Right ventricle myocardium superior (tissue), 1 donor: ENCODE data around the gene HOXD3. TPM values are rescaled to one million over a fixed set of nuclear protein-coding genes. Genes with fewer than 3 reads are reported as not detected.

Experiments used
- ATAC-seq: fragments of 200-7000 bp; cut with Tn5 transposase; one replicate; pipeline ENCODE4 v1.9.1; 2020; ENCODE audit warnings: mild to moderate bottlenecking; ENCODE audit not compliant: poor library complexity
- DNase-seq: peaks from one replicate; pipeline ENCODE4 v3.0.0-alpha.2; 2020
- intact Hi-C: fragments of 100-400 bp; cut with DNase I; formaldehyde crosslinking; loops from one replicate; pipeline ENCODE4 v1.11.2; 2022
- total RNA-seq: library from RNA; stranded (reverse); fragmentation: NEBNext Ultra II Directional; extraction: Animal tissue kit (Norgen Biotek cat#: 25700); gene quantifications from one replicate; pipeline ENCODE4 v1.2.1, GENCODE V29; 2021
- donor health status: DM: no; HTN: yes; CAD: no; lungs with severe emphysema.

HOXD3 gene
- total RNA-seq, 1 donor from 2014 or later: 0.38 TPM

DNA sequence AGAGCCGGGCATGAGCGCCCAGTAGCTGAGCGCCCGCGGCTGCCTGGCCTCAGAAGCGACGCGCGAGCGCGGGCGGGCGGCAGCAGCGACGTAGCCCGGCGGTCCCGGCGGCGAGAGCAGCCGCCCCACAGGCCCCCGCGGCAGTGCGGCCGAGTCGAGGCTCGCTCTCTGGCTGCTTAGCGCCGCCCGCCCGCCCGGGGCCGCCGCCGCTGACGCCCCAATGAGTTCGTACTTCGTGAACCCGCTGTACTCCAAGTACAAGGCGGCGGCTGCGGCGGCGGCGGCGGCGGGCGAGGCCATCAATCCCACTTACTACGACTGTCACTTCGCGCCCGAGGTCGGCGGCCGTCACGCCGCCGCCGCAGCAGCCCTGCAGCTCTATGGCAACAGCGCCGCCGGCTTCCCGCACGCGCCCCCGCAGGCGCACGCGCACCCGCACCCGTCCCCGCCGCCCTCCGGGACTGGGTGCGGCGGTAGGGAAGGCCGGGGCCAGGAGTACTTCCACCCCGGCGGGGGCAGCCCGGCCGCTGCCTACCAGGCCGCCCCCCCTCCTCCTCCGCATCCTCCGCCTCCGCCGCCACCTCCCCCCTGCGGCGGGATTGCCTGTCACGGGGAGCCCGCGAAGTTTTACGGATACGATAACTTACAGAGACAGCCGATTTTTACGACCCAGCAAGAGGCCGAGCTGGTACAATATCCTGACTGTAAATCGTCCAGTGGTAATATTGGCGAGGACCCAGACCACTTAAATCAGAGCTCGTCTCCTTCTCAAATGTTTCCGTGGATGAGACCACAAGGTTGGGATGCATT, 26.8 kb upstream of the HOXD3 start:
- DNase-seq (no peak), ATAC-seq (peak; percentile 29)
- intact Hi-C loops: no loop called here

DNA sequence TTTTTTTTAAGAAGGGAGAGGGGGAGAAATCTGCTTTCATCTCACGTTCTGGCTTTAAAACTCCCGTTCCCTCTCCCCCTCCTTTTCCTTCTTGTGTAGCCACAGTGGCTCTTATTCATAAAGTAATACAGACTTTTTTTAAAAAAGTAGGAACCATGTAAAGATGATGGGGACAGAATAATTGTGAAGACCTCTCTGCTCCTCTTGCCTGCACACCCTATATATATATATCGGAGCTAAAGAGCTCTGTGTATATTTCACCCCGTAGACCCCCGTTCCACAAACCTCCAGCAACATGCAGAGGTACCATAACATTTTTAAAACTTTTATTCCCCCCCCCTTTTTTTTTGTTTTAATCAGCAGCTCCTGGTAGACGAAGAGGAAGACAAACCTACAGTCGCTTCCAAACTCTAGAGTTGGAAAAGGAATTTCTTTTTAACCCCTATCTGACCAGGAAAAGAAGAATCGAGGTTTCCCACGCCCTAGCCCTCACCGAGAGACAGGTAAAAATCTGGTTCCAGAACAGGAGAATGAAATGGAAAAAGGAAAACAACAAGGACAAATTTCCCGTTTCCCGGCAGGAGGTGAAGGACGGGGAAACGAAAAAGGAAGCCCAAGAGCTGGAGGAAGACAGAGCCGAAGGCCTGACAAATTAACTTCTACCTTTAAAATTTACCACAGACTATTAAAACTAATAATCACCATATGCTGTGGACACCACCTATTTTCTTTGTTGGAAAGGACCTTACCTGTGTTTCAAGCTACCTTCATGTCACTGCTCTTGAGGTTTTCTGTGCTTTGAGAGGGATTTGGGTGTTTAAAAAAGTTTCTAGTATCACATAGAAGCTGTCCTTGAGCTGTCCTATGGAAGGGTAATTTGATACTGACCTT, 25.9 kb upstream of the HOXD3 start:
- intact Hi-C loops: no loop called here
- no peak for DNase-seq
- ATAC-seq: no peak

DNA sequence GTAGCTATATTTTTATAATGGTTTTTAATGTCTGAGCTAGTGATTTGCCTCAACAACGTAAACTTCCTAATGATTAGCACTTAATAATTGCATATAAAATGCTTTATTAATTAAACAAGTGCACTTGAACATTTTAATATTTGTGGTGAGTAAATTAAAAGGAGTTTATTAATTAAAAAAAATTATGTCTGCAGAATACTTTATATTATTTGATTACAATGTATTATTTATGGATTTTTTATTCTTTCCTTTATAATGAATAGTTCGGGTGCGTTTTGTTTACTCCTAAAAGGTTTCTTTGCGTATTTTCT, 25.3 kb upstream of the HOXD3 start:
- ATAC-seq (no peak), DNase-seq (no peak)
- intact Hi-C loops: no loop called here

DNA sequence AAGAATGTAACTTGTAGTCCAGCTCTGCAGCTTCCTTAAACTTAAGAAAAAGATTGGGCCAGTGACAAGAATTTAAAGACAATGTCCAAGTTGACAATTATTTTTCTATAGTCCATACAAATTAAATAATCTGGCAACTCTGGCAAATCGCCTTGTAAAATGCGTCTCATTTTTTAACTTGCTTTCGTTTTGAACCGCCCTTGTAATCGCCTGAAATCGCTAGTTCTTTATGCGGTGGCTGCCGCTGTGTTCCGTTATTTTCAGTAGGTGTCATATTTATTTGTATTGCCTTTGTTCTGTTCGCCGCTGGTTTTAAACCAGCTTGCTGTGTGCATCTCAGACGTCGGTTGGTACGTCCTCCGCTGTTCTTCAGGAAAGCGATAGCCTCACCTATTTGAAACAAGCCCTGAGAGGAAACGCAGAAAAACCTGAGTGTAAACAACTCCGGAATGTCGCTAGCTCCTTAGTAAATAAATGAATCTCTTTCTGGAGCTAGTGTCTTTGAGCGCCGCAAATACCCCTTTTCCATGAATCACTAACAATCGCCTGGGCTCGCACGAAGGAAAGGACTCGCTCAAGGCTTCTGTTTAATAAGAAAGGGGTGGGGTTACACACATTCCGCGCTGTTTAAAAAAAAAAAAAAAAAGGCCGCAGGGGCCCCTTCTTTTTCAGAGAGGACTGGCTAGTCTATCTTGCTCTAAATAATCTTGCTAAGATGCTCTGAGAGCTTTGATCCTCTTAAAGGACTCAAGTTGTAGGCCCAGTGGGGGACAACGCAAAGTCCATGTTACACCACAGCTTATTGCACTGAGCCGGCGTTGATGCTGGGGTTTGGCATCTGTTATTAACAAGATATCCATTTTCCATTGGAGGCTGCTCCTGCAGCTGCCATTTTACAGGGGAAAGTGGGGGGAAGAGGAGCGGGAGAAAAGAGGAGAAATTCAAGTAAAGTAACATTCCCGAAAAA, 24.6 kb upstream of the HOXD3 start:
- no peak for ATAC-seq
- DNase-seq: no peak
- intact Hi-C loops: no loop called here

DNA sequence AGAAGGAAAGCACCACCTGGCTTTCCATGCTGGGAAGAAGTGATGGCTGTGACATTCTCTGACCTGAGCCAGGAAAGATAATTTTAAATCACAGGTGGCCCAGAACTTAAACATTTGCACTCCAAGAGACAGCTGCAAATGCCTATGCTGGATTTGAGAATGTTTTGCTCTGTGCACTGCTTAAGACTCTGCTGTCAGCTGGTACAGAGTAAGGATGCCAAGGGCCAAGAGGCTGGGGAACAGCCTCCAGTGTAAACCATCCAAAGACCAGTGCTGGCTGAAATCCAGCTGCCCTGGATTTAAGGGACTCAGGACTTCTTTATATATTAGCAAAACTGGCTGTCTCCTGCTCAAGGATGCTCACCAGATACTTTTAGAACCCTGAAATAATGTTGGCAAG, 23.7 kb upstream of the HOXD3 start:
- ATAC-seq (no peak), DNase-seq (no peak)
- intact Hi-C loops: no loop called here

DNA sequence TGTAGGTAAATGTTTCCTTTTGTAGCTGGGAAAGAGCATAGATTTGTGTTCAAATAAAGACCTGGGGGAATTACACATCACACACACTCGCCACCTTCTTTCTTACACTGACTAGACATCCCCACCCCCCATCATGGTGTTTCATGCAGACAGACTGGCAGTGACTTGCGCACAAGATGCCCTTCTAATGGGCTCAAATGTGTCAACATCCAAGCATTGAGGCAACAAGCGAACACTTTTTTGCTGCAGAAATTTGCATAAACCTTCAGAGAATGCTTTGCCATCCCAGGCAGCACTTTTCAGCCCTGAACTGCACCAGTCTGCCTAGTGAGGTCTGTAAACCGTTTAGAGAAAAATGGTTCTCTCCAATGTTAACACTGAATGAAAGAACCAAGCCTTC, 23.1 kb upstream of the HOXD3 start:
- DNase-seq (no peak), ATAC-seq (no peak)
- intact Hi-C loops: no loop called here

DNA sequence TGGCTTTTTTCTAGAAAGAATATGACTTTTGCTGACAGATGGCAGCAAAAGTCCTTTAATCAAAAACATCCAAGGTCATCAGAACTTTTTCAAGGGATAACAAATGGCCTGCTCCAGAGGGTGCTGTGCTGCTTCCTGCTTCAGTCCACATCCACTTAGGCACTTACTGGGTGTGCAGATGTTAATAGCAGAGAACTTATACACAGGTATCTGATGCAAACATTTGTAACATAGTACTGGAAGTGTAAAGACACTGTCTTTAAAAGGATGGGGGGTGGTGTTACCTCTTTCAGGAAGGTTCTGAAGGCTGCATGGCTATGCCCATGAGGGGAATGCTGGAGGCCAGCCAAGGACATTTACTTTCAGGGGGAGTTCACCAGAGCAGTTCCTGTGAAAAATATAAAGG, 22.1 kb upstream of the HOXD3 start:
- intact Hi-C loops: no loop called here
- ATAC-seq (no peak), DNase-seq (no peak)

DNA sequence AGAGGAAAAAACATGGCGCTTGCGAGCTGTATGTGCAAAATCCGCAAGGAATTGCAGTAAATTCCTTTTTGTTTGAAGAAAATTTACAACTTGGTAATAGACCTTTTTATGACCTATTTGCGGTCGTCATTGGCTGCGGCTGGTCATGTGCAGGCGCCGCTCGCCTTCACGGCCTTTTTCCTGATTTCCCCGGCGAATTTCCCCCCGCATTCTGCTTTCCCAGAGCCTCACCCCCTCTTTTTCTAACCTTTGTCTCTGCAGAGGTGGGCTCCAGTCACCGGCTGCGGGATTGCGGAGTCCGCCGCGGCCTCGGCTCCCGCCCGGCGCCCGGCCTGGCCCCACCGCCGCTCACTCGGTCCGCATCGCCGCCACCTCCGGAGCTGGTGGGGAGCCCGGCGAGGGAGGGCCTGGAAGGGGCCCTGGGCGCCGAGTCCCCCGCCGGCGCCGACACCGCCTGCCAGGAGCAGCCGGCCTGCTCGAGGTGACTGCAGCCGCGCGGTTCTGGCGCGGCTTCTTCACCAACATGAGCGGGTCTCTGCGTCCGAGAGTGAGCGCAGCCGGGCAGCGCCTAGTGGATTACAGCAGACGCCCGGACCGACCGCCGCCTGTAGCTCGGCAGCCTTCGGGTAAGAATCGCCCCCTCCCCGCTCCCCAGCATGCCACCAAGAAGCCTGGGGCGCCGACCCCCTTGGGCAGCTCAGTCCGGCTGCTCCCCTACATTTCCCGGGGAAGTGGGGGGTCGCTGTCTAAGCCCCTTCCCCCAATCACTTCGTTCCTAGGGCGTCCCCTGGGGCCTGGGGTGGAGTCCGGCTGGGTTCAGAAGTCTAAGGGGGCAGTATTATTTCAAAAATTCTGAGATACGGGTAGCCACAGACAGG, 20.5 kb upstream of the HOXD3 start:
- intact Hi-C loops: no loop called here
- ATAC-seq: no peak
- no peak for DNase-seq

DNA sequence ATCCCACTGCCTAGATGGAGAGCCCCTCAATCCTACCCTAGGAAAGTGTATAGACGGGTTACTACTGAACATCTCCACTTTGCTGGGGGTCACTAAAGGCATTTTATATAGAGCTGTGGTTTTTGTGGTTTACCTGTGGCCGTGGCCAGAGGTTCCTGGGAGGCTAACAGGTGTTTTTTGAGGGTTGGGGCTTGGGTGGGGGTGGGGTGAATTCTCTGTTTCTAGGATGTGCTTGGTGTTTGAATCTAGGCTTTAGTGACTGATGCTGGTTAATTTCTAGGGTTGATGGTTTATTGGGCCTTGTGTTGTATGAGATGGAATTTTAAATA, 19.9 kb upstream of the HOXD3 start:
- no peak for DNase-seq
- intact Hi-C loops: no loop called here

DNA sequence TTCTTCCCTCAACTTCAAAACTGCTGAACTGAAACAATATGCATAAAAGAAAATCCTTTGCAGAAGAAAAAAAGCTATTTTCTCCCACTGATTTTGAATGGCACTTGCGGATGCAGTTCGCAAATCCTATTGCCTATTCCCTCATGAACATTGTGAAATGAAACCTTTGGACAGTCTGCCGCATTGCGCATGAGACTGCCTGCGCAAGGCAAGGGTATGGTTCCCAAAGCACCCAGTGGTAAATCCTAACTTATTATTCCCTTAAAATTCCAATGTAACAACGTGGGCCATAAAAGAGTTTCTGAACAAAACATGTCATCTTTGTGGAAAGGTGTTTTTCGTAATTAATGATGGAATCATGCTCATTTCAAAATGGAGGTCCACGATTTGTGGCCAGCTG, 19.2 kb upstream of the HOXD3 start:
- ATAC-seq: no peak
- DNase-seq: no peak
- intact Hi-C loops: no loop called here

More for the DNA sequence above, 19.9 kb upstream of the HOXD3 start:
- ATAC-seq: no peak

DNA sequence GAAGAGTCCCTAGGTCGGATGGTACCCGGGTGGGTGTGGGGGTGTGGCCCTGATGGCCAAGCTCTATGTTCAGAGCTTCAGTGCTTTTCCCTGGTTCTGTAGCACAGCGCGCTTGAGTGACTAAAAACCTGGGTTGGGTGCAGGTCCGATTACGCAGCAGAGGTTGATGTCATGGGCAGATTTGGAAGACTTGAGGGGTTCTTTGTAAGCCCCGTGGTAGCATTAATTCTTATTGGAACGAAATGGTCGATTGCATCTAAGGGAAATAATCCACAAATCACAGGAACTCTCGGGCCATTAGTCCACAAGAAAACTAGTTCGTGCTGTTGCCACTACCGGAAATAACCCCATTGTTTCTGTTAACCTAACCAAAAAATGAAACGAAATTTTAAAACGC, 18.6 kb upstream of the HOXD3 start:
- ATAC-seq (no peak), DNase-seq (no peak)
- intact Hi-C loops: no loop called here

DNA sequence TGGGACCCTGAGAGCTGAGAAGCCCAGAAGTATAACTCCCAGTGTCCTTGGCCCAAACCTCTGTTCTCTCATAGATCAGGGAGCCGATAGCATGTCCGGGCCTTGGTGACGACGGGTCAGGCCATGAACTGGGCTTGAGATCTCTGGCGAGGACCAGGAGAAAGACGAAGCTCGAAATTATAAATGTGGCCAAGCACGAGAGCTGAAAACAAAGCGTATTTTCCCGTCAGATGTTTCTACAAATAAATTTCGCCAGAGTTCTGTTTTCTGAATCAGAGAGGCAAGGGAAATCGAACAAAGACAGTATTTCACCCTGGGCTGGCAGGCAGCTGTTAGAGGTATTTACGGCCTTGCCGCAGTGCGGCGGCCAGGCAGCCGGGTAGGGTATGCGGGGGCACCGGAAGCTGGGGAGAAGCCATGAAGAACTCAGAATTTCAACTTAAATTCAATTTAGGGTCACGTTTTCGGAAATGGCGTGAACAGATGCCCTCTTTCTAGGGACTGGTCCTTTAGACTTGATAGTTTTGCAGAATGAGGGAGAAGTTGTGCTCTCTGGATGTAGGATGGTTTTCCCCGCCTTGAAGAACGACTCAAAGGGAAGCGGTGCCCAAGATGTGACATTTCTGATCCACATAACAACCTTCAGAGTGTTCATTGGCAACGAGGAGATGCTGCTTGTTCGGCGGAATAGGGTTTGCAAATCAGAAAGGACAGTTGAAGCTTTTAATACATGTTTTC, 18.0 kb upstream of the HOXD3 start:
- intact Hi-C loops: no loop called here
- DNase-seq (no peak), ATAC-seq (no peak)

DNA sequence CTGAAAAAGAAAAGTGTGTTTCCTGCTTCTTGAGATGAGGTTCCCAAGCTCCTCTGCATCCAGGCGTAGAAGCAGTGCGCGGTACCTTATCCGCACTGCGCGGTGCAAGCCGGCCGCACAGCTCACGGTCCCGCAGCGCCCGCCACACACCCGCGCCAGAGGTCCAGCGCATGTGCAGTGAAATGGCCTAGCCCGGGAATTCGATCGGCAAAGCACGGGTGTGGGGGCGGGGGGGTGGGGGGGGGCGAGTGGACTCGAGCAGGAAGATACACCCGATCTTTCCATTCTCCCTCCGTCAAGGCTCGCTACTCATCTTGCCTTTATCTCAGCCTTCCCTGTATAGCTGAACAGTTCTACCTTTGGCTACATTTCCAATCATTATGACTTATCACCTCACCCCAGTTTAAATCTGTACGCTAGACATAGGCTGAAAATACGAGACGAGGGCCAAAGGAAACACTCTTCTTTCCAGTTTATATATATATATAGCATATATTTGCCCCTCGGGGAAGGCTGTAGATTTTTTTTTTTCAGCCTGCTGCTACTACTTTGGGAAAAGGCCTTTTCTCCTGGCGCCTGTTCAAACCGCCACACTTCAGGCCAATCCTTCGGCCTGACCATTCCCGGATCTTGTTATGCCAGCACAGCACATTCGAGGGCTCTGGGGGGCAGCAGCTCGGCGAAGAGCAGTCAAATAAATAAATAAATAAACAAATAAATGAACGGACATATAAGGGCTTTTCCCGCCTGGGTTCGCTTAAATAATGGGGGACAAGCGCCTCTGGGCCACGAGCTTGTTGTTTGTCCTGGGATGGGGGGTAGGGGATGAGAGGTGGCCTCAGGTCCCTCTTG, 17.2 kb upstream of the HOXD3 start:
- intact Hi-C loops: loop anchor here (2.0 to 5.0 kb wide), 3 partner anchors 317 to 499 kb away; no protein-coding TSS in a partner anchor
- ATAC-seq (no peak), DNase-seq (no peak)

DNA sequence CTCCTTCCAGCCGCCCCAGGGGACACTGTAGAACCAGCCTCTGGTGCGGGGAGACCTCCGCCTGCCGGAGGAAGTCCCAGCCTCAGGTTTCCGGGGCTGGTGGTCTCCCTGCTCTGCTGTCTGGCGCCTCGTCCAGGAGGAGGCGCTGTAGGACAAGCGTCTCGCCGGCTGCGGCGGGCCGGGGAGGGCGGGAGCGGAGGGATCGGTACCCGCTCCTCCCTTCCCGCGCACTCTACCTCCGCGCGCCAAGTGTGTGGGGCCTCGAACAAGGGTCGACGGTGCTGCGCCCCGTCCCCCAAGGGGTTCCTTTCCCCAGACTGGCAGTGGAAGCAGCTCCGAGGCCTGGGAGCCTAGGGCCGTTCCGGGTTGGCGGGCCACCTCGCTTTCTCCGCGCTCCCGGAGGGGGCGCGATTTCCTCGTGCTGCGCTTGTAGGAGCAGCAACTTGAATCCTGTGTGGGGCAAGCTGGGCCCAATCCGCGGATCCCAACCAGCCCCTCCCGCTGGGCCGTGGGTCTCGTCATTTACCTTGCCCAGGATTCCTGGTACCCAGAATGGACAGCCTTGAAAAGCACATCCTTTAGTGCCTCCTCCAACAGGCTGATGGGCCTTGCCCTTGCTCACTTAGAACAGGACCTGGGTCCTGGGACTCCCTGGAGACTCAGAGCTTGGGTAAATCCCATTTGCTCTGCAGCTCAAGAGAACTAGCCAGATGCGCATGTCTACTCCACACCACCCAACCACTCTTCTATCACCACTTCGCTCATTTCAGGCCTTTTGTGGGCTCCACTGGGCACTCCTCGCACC, 16.4 kb upstream of the HOXD3 start:
- DNase-seq (peak; percentile 77), ATAC-seq (peak; percentile 97)
- intact Hi-C loops: loop anchor here (2.0 to 5.0 kb wide), 3 partner anchors 317 to 498 kb away; no protein-coding TSS in a partner anchor

DNA sequence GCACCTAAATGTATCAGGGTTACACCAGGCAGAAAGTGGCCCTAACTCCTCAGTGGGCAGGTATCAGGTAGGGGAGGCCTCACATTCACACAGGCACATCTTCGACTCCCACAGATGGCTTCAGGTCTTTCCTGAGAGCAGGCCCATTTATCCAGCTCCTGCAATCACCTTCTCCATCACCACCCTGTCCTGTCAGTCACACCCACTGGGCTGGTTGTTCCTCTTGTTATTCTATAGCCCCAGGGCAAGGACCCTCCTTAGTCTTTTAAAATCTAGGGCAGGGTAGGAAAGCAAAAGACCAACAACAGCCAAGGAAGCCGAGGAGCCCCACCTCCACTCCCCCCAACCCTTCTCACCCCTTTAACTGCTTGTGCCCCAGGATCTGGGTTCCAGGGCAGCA, 14.8 kb upstream of the HOXD3 start:
- DNase-seq: no peak
- no peak for ATAC-seq
- intact Hi-C loops: loop anchor here (5.0 kb wide), 2 partner anchors 315 to 410 kb away; no protein-coding TSS in a partner anchor
